K562 (cell line): Measurements from ENCODE around the gene MBD4. TPM values are rescaled to one million over a fixed set of nuclear protein-coding genes. Genes with fewer than 3 reads are reported as not detected.
A peak's percentile ranks its signal among the peaks of the same experiment; 100 is the strongest.

Experiments used
- ADNP ChIP-seq: fragments of 200-800 bp; sonication (Bioruptor generic); IDR thresholded peaks from 2 replicates; pipeline ENCODE4 v1.6.1; 2016; ENCODE audit warnings: missing genetic modification characterization, missing compliant biosample characterization
- BRCA1 ChIP-seq, 2 experiments: fragments of 450-650 bp in 1 of 2; sonication (generic) in 1 of 2; formaldehyde crosslinking in 1 of 2; IDR thresholded peaks; 2 replicates each; pipeline versions ENCODE4 v1.5.0 to v1.6.1; 2017 to 2020; ENCODE audit warnings: mild to moderate bottlenecking in 1 of 2, missing genetic modification reagents in 1 of 2
- CHD2 ChIP-seq: IDR thresholded peaks from 2 replicates; pipeline ENCODE4 v1.6.1; 2011; ENCODE audit warnings: low read depth, low read length
- CREM ChIP-seq: IDR thresholded peaks from 2 replicates; pipeline ENCODE4 v1.6.1; 2014; ENCODE audit warnings: antibody characterized with exemption, low read depth
- CTCFL ChIP-seq: IDR thresholded peaks from 2 replicates; pipeline ENCODE4 v1.6.1; 2011; ENCODE audit warnings: borderline replicate concordance, low read depth, mild to moderate bottlenecking, moderate library complexity, low read length; ENCODE audit not compliant: insufficient read depth, poor library complexity, severe bottlenecking
- HDAC8 ChIP-seq: fragments of 450-650 bp; IDR thresholded peaks from 2 replicates; pipeline ENCODE4 v1.6.1; 2016; ENCODE audit warnings: mild to moderate bottlenecking, missing genetic modification characterization, moderate library complexity, missing compliant biosample characterization
- HMG20A ChIP-seq: fragments of 450-650 bp; formaldehyde crosslinking; conservative IDR thresholded peaks from 2 replicates; pipeline ENCODE4 v1.4.0; 2020; ENCODE audit warnings: mild to moderate bottlenecking, mixed read lengths
- HNRNPK ChIP-seq: fragments of 200-400 bp; formaldehyde crosslinking; IDR thresholded peaks from one replicate; pipeline ENCODE4 v1.6.1; 2018; ENCODE audit warnings: mild to moderate bottlenecking, low read depth, low read length; ENCODE audit not compliant: poor library complexity, severe bottlenecking
- MBD2 ChIP-seq: sonication (generic); IDR thresholded peaks from 2 replicates; pipeline ENCODE4 v1.6.1; 2016; ENCODE audit warnings: low read depth, borderline replicate concordance
- MCM3 ChIP-seq: fragments of 450-650 bp; IDR thresholded peaks from 2 replicates; pipeline ENCODE4 v1.6.1; 2016
- MNT ChIP-seq, 2 experiments: fragments of 450-650 bp; conservative IDR thresholded peaks; 2 replicates each; pipeline ENCODE4 v1.6.1; 2017; ENCODE audit warnings: mild to moderate bottlenecking in 2 of 2, moderate library complexity in 2 of 2
- NEUROD1 ChIP-seq: fragments of 150-350 bp; IDR thresholded peaks from 2 replicates; pipeline ENCODE4 v1.6.1; 2014; ENCODE audit warnings: borderline replicate concordance, low read length, low read depth; ENCODE audit not compliant: partially characterized antibody
- RAD21 ChIP-seq, 2 experiments: fragments of 250-450 bp in 1 of 2; fragments of 450-650 bp in 1 of 2; sonication (Bioruptor Pico) in 1 of 2; formaldehyde crosslinking in 1 of 2; IDR thresholded peaks in 1 of 2; conservative IDR thresholded peaks in 1 of 2; 2 replicates each; pipeline versions ENCODE4 v1.4.0 to v1.8.0; 2020 to 2022; ENCODE audit warnings: mild to moderate bottlenecking in 2 of 2, moderate library complexity in 1 of 2
- SMAD4 ChIP-seq: fragments of 250-450 bp; sonication (Bioruptor Pico); conservative IDR thresholded peaks from 2 replicates; pipeline ENCODE4 v1.8.0; 2021; ENCODE audit warnings: inconsistent platforms, mild to moderate bottlenecking, moderate library complexity
- SNIP1 ChIP-seq: fragments of 450-650 bp; IDR thresholded peaks from 2 replicates; pipeline ENCODE4 v1.7.1; 2017; ENCODE audit warnings: low read depth, mild to moderate bottlenecking
- SPI1 ChIP-seq: IDR thresholded peaks from 2 replicates; pipeline ENCODE4 v1.6.1; 2011; ENCODE audit warnings: low read depth, low read length, control low read depth, borderline replicate concordance
- ZKSCAN1 ChIP-seq: fragments of 150-350 bp; IDR thresholded peaks from 2 replicates; pipeline ENCODE4 v1.6.1; 2016; ENCODE audit warnings: low read depth, low read length
- ZNF263 ChIP-seq: sonication (generic); formaldehyde crosslinking; IDR thresholded peaks from 2 replicates; pipeline ENCODE4 v1.8.0; 2022; ENCODE audit warnings: mild to moderate bottlenecking, missing genetic modification reagents, borderline replicate concordance
- ZNF717 ChIP-seq: fragments of 250-450 bp; sonication (Bioruptor Pico); IDR thresholded peaks from 2 replicates; pipeline ENCODE4 v1.5.0; 2021
- ZNF75A ChIP-seq: fragments of 450-650 bp; formaldehyde crosslinking; IDR thresholded peaks from 2 replicates; pipeline ENCODE4 v1.4.0; 2020; ENCODE audit warnings: mild to moderate bottlenecking
- polyA plus RNA-seq, 8 experiments: library from polyadenylated mRNA; depleted of rRNA in 4 of 8; stranded (reverse) in 5 of 8; unstranded in 3 of 8; fragments of >200 nt; fragmentation: Nextera tagmentation in 2 of 8; fragmentation: Illumina TruSeq in 1 of 8; extraction: Ambion mirVana in 2 of 8; extraction: Trizol in 1 of 8; gene quantifications; 2 replicates each; pipeline versions ENCODE4 v1.2.1 to v1.2.3, GENCODE V29; 2011 to 2014; ENCODE audit warnings: inconsistent platforms in 1 of 8, missing spikeins in 1 of 8
- total RNA-seq, 7 experiments: library from RNA; depleted of rRNA in 6 of 7; stranded (reverse); fragments of >200 nt in 6 of 7; fragmentation: Illumina TruSeq in 2 of 7; extraction: Trizol in 2 of 7; gene quantifications; 2 replicates each; pipeline versions ENCODE4 v1.2.1 to v1.2.3, GENCODE V29; 2011 to 2021; ENCODE audit warnings: low replicate concordance in 1 of 7
- TF ChIP-seq, protein P1 (sequence below): IDR thresholded peaks from 3 replicates; pipeline ENCODE4 v1.6.1; 2011; ENCODE audit warnings: borderline replicate concordance, mild to moderate bottlenecking; ENCODE audit not compliant: insufficient read length, insufficient read depth
- TF ChIP-seq, protein P2 (sequence below): sonication (generic); formaldehyde crosslinking; IDR thresholded peaks from 2 replicates; pipeline ENCODE4 v1.8.1; 2022; ENCODE audit warnings: missing genetic modification reagents

Gene MBD4
- total and polyA plus RNA-seq, 9 of the 15 experiments (the other 6 are each of a cell fraction or from before 2014, with no cell fraction given), result 13.3 to 63.9 (median 39.0) TPM

DNA sequence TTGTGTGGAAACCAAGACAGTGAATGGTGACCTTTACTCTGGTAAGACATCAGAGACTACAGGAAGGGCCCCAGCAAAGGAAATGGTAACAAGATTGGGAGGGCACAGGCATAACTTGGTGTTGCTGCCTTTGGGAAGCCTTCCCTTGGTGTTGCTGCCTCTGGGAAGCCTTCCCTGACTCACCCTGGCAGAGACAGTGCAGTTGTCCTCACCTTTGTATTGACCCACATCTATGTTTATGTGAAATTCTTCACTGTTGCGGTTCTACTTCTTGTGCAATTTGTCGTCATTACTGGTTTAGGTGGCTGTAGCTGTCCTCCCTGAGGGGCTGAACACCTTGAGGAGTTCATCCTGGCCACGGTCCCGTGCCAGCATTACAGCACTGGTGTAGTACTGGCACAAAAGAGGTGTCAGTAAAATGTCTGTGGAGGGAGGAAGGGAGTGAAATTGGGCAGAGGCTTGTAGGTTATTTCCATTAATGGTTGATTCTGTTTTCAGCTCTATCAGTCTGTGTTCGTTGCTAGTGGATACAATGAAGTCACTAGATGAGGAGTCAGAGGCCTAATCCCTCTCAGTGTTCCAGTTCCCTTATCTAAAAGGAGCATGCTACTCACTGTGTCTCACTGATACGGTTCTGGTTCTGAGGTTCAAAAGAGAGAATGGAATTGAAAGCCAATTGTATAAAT lies 21.9 kb upstream of the MBD4 start (continued):
- TF ChIP-seq MBD2 (peak; percentile 54; the same call in 1 of the 2 replicates), BRCA1 (IDR thresholded peaks at IDR 0.05) (no peak), BRCA1 (CRISPR knock-in tag; IDR thresholded peaks at IDR 0.05) (no peak), ZNF263 (no peak), SPI1 (0 out of 2 replicates have a peak, but pooled peaks have one; percentile 17), HDAC8 (tag) (no peak), ZNF717 (CRISPR knock-in tag) (no peak), RAD21 (CRISPR knock-in tag; conservative IDR thresholded peaks at IDR 0.05 in 1 of 2, IDR thresholded peaks at IDR 0.05 in 1 of 2) (no peak), CREM (peak; percentile 70), HNRNPK (no peak), MCM3 (no peak), SNIP1 (no peak), ADNP (tag) (no peak), HMG20A (CRISPR knock-in tag) (no peak), MNT (conservative IDR thresholded peaks at IDR 0.05) (0 out of 4 replicates have a peak, but pooled peaks of 1 of the 2 experiments have one; percentile 14), ZNF75A (CRISPR knock-in tag) (no peak), SMAD4 (CRISPR knock-in tag) (peak; percentile 32; the same call in 1 of the 2 replicates), NEUROD1 (peak; percentile 87), ZKSCAN1 (no peak), CTCFL (no peak), CHD2 (no peak)
- TF ChIP-seq, protein P1, sequence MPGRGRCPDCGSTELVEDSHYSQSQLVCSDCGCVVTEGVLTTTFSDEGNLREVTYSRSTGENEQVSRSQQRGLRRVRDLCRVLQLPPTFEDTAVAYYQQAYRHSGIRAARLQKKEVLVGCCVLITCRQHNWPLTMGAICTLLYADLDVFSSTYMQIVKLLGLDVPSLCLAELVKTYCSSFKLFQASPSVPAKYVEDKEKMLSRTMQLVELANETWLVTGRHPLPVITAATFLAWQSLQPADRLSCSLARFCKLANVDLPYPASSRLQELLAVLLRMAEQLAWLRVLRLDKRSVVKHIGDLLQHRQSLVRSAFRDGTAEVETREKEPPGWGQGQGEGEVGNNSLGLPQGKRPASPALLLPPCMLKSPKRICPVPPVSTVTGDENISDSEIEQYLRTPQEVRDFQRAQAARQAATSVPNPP, result no peak
- TF ChIP-seq, protein P2, sequence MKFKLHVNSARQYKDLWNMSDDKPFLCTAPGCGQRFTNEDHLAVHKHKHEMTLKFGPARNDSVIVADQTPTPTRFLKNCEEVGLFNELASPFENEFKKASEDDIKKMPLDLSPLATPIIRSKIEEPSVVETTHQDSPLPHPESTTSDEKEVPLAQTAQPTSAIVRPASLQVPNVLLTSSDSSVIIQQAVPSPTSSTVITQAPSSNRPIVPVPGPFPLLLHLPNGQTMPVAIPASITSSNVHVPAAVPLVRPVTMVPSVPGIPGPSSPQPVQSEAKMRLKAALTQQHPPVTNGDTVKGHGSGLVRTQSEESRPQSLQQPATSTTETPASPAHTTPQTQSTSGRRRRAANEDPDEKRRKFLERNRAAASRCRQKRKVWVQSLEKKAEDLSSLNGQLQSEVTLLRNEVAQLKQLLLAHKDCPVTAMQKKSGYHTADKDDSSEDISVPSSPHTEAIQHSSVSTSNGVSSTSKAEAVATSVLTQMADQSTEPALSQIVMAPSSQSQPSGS, result no peak
